ENCODE results near the gene CUX1. TPM values are rescaled to one million over a fixed set of nuclear protein-coding genes. Genes with fewer than 3 reads are reported as not detected.
A peak's percentile ranks its signal among the peaks of the same experiment; 100 is the strongest.

CUX1 gene
- total RNA-seq, 1 donor from 2014 or later, result 50.6 TPM

DNA sequence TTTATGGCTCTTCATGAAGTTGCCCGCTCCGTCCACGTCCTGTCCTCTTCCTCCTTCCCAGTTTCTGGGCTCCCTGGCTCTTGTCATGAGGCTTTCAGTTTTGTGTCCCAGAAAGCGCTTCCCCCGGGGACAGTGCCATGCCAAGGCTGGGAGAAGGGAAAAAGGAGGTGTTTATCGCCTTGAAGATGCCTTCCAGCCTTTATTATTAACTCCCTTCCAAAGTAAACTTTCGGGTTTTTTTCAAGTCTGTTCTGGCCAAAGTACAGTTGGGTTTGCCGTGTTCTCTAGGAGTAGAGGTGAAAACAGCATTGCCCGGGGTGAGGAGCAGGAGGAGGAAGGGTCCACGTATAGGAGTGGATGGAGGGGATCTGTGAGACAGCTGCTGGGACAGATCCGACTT lies 117.2 kb downstream of the CUX1 start:
- FAIRE-seq (no peak), DNase-seq (ENCODE audit: low read depth) (no peak)
- Histone ChIP-seq H3K4me2 (ENCODE audit: low read length) (peak overlapping the region; percentile 17), H3K27ac (ENCODE audit: low read depth, low read length) (no peak overlapping the region), H2AFZ (ENCODE audit: low read depth, low read length) (no peak overlapping the region), H3K36me3 (ENCODE audit: insufficient read depth, low read length) (no peaks in the 10 kb centered on the region), H3K4me3 (ENCODE audit: insufficient read depth, low read depth, low read length) (no peak overlapping the region), H3K9ac (ENCODE audit: low read length) (no peak overlapping the region), H3K79me2 (ENCODE audit: insufficient read depth, low read length) (peaks cover 21% of the 10 kb centered on the region), H3K9me3 (ENCODE audit: insufficient read depth, low read depth, low read length) (peaks cover 8% of the 10 kb centered on the region), H3K4me1 (ENCODE audit: insufficient read depth, low read length) (peaks cover 10% of the 10 kb centered on the region), H4K20me1 (ENCODE audit: insufficient read depth, low read length) (peaks cover 21% of the 10 kb centered on the region), H3K27me3 (ENCODE audit: insufficient read depth, low read length) (no peaks in the 10 kb centered on the region)
- Mint-ChIP-seq H3K4me1 (ENCODE audit: low read depth, unreplicated experiment) (peaks cover 43% of the 10 kb centered on the region), H3K36me3 (ENCODE audit: low read depth, unreplicated experiment) (peaks cover 9% of the 10 kb centered on the region), H3K9me3 (ENCODE audit: unreplicated experiment) (peaks cover 3% of the 10 kb centered on the region), H3K27ac (ENCODE audit: unreplicated experiment) (peak overlapping the region; percentile 66), H3K27me3 (ENCODE audit: low read depth, unreplicated experiment) (no peaks in the 10 kb centered on the region), H3K4me3 (ENCODE audit: unreplicated experiment) (no peak overlapping the region)
- TF ChIP-seq, protein P1, sequence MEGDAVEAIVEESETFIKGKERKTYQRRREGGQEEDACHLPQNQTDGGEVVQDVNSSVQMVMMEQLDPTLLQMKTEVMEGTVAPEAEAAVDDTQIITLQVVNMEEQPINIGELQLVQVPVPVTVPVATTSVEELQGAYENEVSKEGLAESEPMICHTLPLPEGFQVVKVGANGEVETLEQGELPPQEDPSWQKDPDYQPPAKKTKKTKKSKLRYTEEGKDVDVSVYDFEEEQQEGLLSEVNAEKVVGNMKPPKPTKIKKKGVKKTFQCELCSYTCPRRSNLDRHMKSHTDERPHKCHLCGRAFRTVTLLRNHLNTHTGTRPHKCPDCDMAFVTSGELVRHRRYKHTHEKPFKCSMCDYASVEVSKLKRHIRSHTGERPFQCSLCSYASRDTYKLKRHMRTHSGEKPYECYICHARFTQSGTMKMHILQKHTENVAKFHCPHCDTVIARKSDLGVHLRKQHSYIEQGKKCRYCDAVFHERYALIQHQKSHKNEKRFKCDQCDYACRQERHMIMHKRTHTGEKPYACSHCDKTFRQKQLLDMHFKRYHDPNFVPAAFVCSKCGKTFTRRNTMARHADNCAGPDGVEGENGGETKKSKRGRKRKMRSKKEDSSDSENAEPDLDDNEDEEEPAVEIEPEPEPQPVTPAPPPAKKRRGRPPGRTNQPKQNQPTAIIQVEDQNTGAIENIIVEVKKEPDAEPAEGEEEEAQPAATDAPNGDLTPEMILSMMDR (IDR thresholded peaks at IDR 0.05; ENCODE audit: insufficient read depth, low read depth, low read length), result no peak
- no peak for TF ChIP-seq EZH2 (IDR thresholded peaks at IDR 0.05; ENCODE audit: insufficient read depth, low read length)

DNA sequence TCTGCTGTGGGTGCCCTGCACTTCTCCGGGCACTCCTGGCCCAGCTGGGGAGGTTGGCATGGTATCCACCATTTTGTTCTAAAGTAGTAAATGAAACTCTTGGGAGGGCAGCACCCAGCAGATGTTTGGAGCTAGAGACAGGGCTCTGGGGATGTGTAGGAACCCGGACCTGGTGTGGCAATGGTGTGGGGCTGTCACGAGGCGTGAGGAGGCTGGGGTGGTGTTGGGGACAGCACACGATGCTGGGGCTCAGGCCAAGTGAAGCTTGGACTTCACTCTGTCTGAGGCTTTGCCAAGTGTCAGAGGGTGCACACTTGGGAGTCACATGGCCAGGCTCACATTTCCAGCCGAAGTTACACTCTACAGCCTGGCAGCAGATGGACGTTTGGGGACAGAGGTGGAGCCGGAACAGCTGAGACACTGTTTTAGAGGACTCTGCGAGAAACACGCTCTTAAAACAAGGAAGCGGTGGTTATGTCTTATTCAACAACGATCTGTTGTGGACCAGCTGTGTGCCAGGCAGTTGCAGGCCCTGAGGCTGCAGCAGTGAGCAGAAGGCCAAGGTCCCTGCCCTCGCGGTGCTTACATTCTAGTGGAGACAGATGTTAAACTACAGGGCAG lies 118.2 kb downstream of the CUX1 start:
- Histone ChIP-seq H3K9me3 (ENCODE audit: insufficient read depth, low read depth, low read length) (peaks cover 7% of the 10 kb centered on the region), H3K4me2 (ENCODE audit: low read length) (no peak overlapping the region), H3K79me2 (ENCODE audit: insufficient read depth, low read length) (peaks cover 23% of the 10 kb centered on the region), H3K4me1 (ENCODE audit: insufficient read depth, low read length) (peaks cover 11% of the 10 kb centered on the region), H3K9ac (ENCODE audit: low read length) (no peak overlapping the region), H3K4me3 (ENCODE audit: insufficient read depth, low read depth, low read length) (no peak overlapping the region), H3K27ac (ENCODE audit: low read depth, low read length) (no peak overlapping the region), H3K27me3 (ENCODE audit: insufficient read depth, low read length) (no peaks in the 10 kb centered on the region), H4K20me1 (ENCODE audit: insufficient read depth, low read length) (peaks cover 29% of the 10 kb centered on the region), H3K36me3 (ENCODE audit: insufficient read depth, low read length) (no peaks in the 10 kb centered on the region), H2AFZ (ENCODE audit: low read depth, low read length) (no peak overlapping the region)
- Mint-ChIP-seq H3K36me3 (ENCODE audit: low read depth, unreplicated experiment) (peaks cover 5% of the 10 kb centered on the region), H3K9me3 (ENCODE audit: unreplicated experiment) (no peaks in the 10 kb centered on the region), H3K27me3 (ENCODE audit: low read depth, unreplicated experiment) (no peaks in the 10 kb centered on the region), H3K27ac (ENCODE audit: unreplicated experiment) (no peak overlapping the region), H3K4me3 (ENCODE audit: unreplicated experiment) (no peak overlapping the region), H3K4me1 (ENCODE audit: low read depth, unreplicated experiment) (peaks cover 46% of the 10 kb centered on the region)
- DNase-seq (ENCODE audit: low read depth), result no peak
- TF ChIP-seq, protein P1 (IDR thresholded peaks at IDR 0.05; ENCODE audit: insufficient read depth, low read depth, low read length), result no peak
- TF ChIP-seq EZH2 (IDR thresholded peaks at IDR 0.05; ENCODE audit: insufficient read depth, low read length), result no peak
- no peak for FAIRE-seq

DNA sequence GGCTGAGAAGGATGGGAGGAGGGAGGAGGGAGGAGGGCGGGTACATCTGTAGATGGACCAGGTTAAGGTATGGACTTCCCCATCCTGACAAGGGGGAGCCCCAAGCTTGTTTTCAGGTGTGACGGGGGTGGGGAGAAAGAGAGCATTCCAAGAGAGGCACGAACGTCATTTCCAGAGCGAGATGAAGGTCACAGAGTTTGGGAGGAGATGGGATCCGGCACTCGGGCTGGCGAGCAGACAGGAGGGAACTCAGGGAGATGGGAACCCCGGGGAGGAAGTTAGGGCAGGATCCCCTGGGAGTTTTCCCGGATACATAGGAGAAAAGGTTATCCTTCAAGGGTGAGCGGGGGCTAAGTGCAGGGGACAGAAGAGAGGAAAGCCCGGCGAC lies 118.8 kb downstream of the CUX1 start:
- Mint-ChIP-seq H3K36me3 (ENCODE audit: low read depth, unreplicated experiment) (peaks cover 5% of the 10 kb centered on the region), H3K9me3 (ENCODE audit: unreplicated experiment) (no peaks in the 10 kb centered on the region), H3K4me1 (ENCODE audit: low read depth, unreplicated experiment) (peaks cover 52% of the 10 kb centered on the region), H3K27ac (ENCODE audit: unreplicated experiment) (peak overlapping the region; percentile 26), H3K27me3 (ENCODE audit: low read depth, unreplicated experiment) (no peaks in the 10 kb centered on the region), H3K4me3 (ENCODE audit: unreplicated experiment) (no peak overlapping the region)
- no peak for TF ChIP-seq EZH2 (IDR thresholded peaks at IDR 0.05; ENCODE audit: insufficient read depth, low read length)
- H3K4me2 ChIP-seq (ENCODE audit: low read length), result peak overlapping the region; percentile 82
- H4K20me1 ChIP-seq (ENCODE audit: insufficient read depth, low read length), result peaks cover 31% of the 10 kb centered on the region
- H3K36me3 ChIP-seq (ENCODE audit: insufficient read depth, low read length), result no peaks in the 10 kb centered on the region
- peaks cover 17% of the 10 kb centered on the region for H3K4me1 ChIP-seq (ENCODE audit: insufficient read depth, low read length)
- H3K27ac ChIP-seq (ENCODE audit: low read depth, low read length), result no peak overlapping the region
- DNase-seq (ENCODE audit: low read depth), result no peak
- H3K9ac ChIP-seq (ENCODE audit: low read length), result peak overlapping the region; percentile 50
- no peaks in the 10 kb centered on the region for H3K27me3 ChIP-seq (ENCODE audit: insufficient read depth, low read length)
- H3K4me3 ChIP-seq (ENCODE audit: insufficient read depth, low read depth, low read length), result peak overlapping the region; percentile 6
- H3K79me2 ChIP-seq (ENCODE audit: insufficient read depth, low read length), result peaks cover 25% of the 10 kb centered on the region
- peak overlapping the region; percentile 54 for H2AFZ ChIP-seq (ENCODE audit: low read depth, low read length)
- H3K9me3 ChIP-seq (ENCODE audit: insufficient read depth, low read depth, low read length), result peaks cover 2% of the 10 kb centered on the region
- no peak for FAIRE-seq

Data from astrocyte (in vitro differentiated cells and primary cell).